Parathyroid adenoma (tissue), 2 donors: ENCODE measurements around the gene REPIN1.

ENCODE experiments used
- H2AFZ ChIP-seq: fragments of 300-600 bp; sonication (generic); one replicate; pipeline ENCODE4 v1.7.0; 2017; ENCODE audit warnings: antibody characterized with exemption, mild to moderate bottlenecking
- H3K27ac ChIP-seq: fragments of 300-600 bp; sonication (generic); one replicate; pipeline ENCODE4 v1.7.0; 2017
- H3K27me3 ChIP-seq: fragments of 300-600 bp; sonication (generic); one replicate; pipeline ENCODE4 v1.7.0; 2017; ENCODE audit warnings: low read length; ENCODE audit not compliant: control insufficient read depth, insufficient read depth
- H3K36me3 ChIP-seq: fragments of 300-600 bp; sonication (generic); one replicate; pipeline ENCODE4 v1.7.0; 2017; ENCODE audit warnings: low read length; ENCODE audit not compliant: control insufficient read depth, insufficient read depth
- H3K4me1 ChIP-seq: fragments of 300-600 bp; sonication (generic); one replicate; pipeline ENCODE4 v1.7.0; 2017; ENCODE audit warnings: control low read depth
- H3K4me2 ChIP-seq: fragments of 300-600 bp; sonication (generic); one replicate; pipeline ENCODE4 v1.7.0; 2017; ENCODE audit warnings: low read length
- H3K4me3 ChIP-seq: fragments of 300-600 bp; sonication (generic); one replicate; pipeline ENCODE4 v1.7.0; 2017; ENCODE audit warnings: low read depth, low read length
- H3K79me2 ChIP-seq: fragments of 300-600 bp; sonication (generic); one replicate; pipeline ENCODE4 v1.7.0; 2017; ENCODE audit warnings: control low read depth
- H3K9ac ChIP-seq: fragments of 300-600 bp; sonication (generic); one replicate; pipeline ENCODE4 v1.7.0; 2017; ENCODE audit warnings: mild to moderate bottlenecking
- H3K9me3 ChIP-seq: fragments of 300-600 bp; sonication (generic); one replicate; pipeline ENCODE4 v1.7.0; 2017; ENCODE audit warnings: low read length; ENCODE audit not compliant: control insufficient read depth
- CTCF ChIP-seq: fragments of 300-600 bp; sonication (generic); IDR thresholded peaks from one replicate; pipeline ENCODE4 v1.7.0; 2017; ENCODE audit warnings: antibody characterized with exemption, mild to moderate bottlenecking
- donor health status: primary hyperparathyroidism.

REPIN1 gene

DNA sequence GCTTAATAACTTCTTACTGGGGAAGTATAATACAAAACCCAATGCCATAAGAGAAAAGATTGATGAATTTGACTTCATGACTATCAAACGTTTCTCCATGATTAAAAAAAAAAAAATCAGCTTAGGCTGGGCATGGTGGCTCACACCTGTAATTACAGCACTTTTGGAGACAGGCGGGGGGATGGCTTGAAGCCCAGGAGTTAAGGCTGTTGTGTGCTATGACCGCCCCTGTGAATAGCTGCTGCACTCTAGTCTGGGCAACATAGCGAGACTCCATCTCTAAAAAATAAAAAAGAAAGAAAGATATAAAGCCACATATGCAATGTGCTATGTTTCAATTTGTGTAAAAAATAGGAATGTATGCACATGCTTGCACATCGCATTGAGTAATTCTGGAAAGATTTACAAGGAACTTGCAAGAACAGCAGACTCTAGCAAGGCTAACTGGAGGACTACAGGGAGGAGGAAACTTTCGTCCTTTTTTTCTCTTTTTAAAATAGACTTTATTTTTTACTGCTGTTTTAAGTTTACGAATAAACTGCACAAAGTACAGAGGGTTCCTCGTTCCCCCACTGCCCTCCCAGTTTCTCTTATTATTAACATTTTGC lies 16.9 kb upstream of the REPIN1 start:
- H3K4me1 ChIP-seq = no peaks in the 10 kb centered on the region
- TF ChIP-seq CTCF = no peak
- H3K27ac ChIP-seq = no peak overlapping the region
- no peaks in the 10 kb centered on the region for H3K27me3 ChIP-seq
- H3K9ac ChIP-seq = no peak overlapping the region
- no peak overlapping the region for H3K4me2 ChIP-seq
- H3K79me2 ChIP-seq = no peaks in the 10 kb centered on the region
- no peak overlapping the region for H3K4me3 ChIP-seq
- H3K9me3 ChIP-seq = no peaks in the 10 kb centered on the region
- H3K36me3 ChIP-seq = no peaks in the 10 kb centered on the region
- H2AFZ ChIP-seq = no peak overlapping the region

DNA sequence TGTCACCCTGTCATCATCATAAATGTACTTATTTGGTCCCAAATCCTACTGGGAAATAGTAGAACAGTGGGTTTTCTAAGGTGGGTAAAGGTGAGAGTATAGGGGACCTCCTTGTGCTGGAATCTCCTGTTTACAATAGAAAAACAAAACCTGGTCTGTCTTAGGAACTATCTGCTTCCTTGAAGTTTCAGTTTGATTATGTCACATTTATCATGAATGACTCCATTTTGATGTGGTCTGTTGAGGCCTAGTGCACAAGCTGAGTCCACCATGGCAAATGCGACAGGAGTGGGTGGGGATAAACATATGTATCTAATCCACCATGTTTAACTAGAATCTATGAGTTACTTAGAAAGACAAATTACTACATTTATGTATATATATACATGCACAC lies 13.0 kb upstream of the REPIN1 start:
- TF ChIP-seq CTCF = no peak
- H3K4me2 ChIP-seq = no peak overlapping the region
- H3K27me3 ChIP-seq = no peaks in the 10 kb centered on the region
- H3K4me1 ChIP-seq = no peaks in the 10 kb centered on the region
- H2AFZ ChIP-seq = no peak overlapping the region
- no peak overlapping the region for H3K4me3 ChIP-seq
- no peaks in the 10 kb centered on the region for H3K36me3 ChIP-seq
- H3K27ac ChIP-seq = no peak overlapping the region
- no peaks in the 10 kb centered on the region for H3K9me3 ChIP-seq
- no peaks in the 10 kb centered on the region for H3K79me2 ChIP-seq
- no peak overlapping the region for H3K9ac ChIP-seq

DNA sequence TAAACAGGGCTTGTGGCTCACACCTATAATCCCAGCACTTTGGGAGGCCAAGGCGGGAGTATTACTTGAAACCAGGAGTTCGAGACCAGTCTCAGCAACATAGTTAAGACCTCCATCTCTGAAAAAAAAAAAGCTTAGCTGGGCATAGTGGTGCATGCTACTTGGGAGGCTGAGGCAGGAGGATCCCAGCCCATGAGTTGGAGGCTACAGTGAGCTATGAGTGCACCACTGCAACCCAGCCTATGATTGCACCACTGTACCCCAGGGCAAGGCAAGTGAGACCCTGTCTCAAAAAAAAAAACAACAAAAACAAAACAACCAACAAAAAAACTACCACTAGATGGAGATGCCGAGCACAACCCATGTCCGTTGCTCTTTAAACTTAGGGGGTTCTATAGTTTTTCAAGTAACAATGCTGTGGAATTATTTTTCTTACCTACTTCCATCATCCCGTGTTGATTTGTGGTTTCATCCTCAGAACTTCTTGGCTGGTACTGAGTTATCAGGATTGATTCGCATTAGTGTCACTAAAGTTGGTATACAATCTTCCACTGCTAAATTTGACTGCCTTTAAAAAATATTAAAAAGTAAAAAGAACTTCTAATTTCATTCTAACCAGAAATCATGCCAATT lies 12.2 kb upstream of the REPIN1 start:
- no peaks in the 10 kb centered on the region for H3K36me3 ChIP-seq
- H3K9ac ChIP-seq = no peak overlapping the region
- no peaks in the 10 kb centered on the region for H3K9me3 ChIP-seq
- no peak overlapping the region for H2AFZ ChIP-seq
- no peak overlapping the region for H3K4me2 ChIP-seq
- peak; percentile 80 for TF ChIP-seq CTCF
- H3K4me3 ChIP-seq = no peak overlapping the region
- H3K27ac ChIP-seq = no peak overlapping the region
- no peaks in the 10 kb centered on the region for H3K4me1 ChIP-seq
- no peaks in the 10 kb centered on the region for H3K27me3 ChIP-seq
- H3K79me2 ChIP-seq = no peaks in the 10 kb centered on the region

DNA sequence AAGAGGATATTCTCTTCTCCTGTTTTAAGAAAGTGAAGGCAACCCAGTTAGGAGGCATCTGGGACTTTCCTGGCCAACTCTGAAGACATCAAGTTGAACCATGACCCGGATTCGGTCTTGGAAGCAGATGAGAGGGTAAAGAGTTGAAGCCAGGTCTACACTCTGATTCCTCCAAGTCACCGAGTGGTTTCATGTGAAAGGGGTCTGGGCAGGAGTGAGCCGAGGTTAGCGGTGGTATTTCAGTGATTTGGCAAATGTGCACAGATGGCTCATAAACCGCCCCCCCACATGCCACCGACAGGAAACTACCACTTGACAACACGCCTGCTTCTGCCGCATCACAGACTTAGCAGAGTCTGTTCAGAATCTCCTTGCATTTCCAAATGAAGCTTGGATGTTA lies 11.4 kb upstream of the REPIN1 start:
- no peak overlapping the region for H3K4me2 ChIP-seq
- no peak overlapping the region for H3K9ac ChIP-seq
- no peak overlapping the region for H3K4me3 ChIP-seq
- no peaks in the 10 kb centered on the region for H3K79me2 ChIP-seq
- TF ChIP-seq CTCF = no peak
- H3K36me3 ChIP-seq = no peaks in the 10 kb centered on the region
- no peaks in the 10 kb centered on the region for H3K9me3 ChIP-seq
- H3K4me1 ChIP-seq = no peaks in the 10 kb centered on the region
- H3K27ac ChIP-seq = no peak overlapping the region
- no peak overlapping the region for H2AFZ ChIP-seq
- H3K27me3 ChIP-seq = no peaks in the 10 kb centered on the region
